AG09319 (cell line): ENCODE measurements around the gene NPR1.

ENCODE experiments used
- DNase-seq: peaks from one replicate; pipeline ENCODE4 v3.0.0-alpha.2; 2010; ENCODE audit warnings: low read depth; ENCODE audit errors: extremely low read depth
- CTCF ChIP-seq: IDR thresholded peaks from 2 replicates; pipeline ENCODE4 v1.5.1; 2011; ENCODE audit warnings: low read depth, mild to moderate bottlenecking, inconsistent platforms, low read length, moderate library complexity

The NPR1 gene

GRCh38 chr1:153673511-153673910 is 5.0 kb upstream of the NPR1 start:
- no peak for DNase-seq

GRCh38 chr1:153677718-153678518 is 570 bp upstream of the NPR1 start:
- no peak for DNase-seq
- TF ChIP-seq CTCF, result peak; percentile 97

More at GRCh38 chr1:153673511-153673910, 5.0 kb upstream of the NPR1 start:
- no peak for TF ChIP-seq CTCF

- TF ChIP-seq CTCF, result no peak
- DNase-seq, result no peak
These were observed 1.0 kb downstream of the NPR1 start for GRCh38 chr1:153679337-153680119.

- TF ChIP-seq CTCF, result no peak
- no peak for DNase-seq
These were observed 1.6 kb downstream of the NPR1 start for GRCh38 chr1:153680120-153680403.

- DNase-seq, result no peak
- TF ChIP-seq CTCF, result no peak
These were observed 4.2 kb downstream of the NPR1 start for GRCh38 chr1:153682730-153683129.

- TF ChIP-seq CTCF, result no peak
These were observed 5.4 kb downstream of the NPR1 start for GRCh38 chr1:153683854-153684253.

GRCh38 chr1:153684892-153685291 is 6.4 kb downstream of the NPR1 start:
- no peak for DNase-seq
- no peak for TF ChIP-seq CTCF

More at GRCh38 chr1:153683854-153684253, 5.4 kb downstream of the NPR1 start:
- DNase-seq, result no peak
